Gastrocnemius medialis (tissue), 4 donors: ENCODE measurements around the gene CELF4. TPM values are rescaled to one million over a fixed set of nuclear protein-coding genes. Genes with fewer than 3 reads are reported as not detected.

ENCODE experiments used
- ATAC-seq, 2 donors: fragments of 150-250 bp; one replicate each; pipeline ENCODE4 v1.9.1; 2016
- DNase-seq, 2 donors: peaks; one replicate each; pipeline ENCODE4 v3.0.0-alpha.2; 2019
- H3K27ac ChIP-seq, 4 donors: fragments of 200-600 bp; sonication (generic); 1 replicate in 1 of 4; 2 replicates in 3 of 4; pipeline ENCODE4 v1.5.1; 2016 to 2018; ENCODE audit warnings: mild to moderate bottlenecking in 2 of 4, moderate library complexity in 1 of 4
- H3K27me3 ChIP-seq, 3 donors: fragments of 200-600 bp; sonication (generic) in 2 of 3; 1 replicate in 1 of 3; 2 replicates in 2 of 3; pipeline versions ENCODE4 v1.5.1 to v1.6.0; 2016 to 2019; ENCODE audit warnings: mild to moderate bottlenecking in 1 of 3, moderate library complexity in 1 of 3
- H3K36me3 ChIP-seq, 2 donors: fragments of 200-600 bp; sonication (generic) in 1 of 2; one replicate each; pipeline ENCODE4 v1.5.1; 2017 to 2018
- H3K4me1 ChIP-seq, 2 donors: fragments of 200-600 bp; sonication (generic) in 1 of 2; one replicate each; pipeline ENCODE4 v1.5.1; 2016 to 2017; ENCODE audit warnings: mild to moderate bottlenecking in 2 of 2
- H3K4me3 ChIP-seq, 4 donors: fragments of 200-600 bp; sonication (generic) in 3 of 4; 1 replicate in 1 of 4; 2 replicates in 3 of 4; pipeline ENCODE4 v1.5.1; 2016 to 2019; ENCODE audit warnings: mild to moderate bottlenecking in 2 of 4
- H3K9me3 ChIP-seq, 3 donors: fragments of 200-600 bp; sonication (generic) in 2 of 3; 1 replicate in 1 of 3; 2 replicates in 2 of 3; pipeline ENCODE4 v1.5.1; 2016 to 2019
- CTCF ChIP-seq, 5 experiments: fragments of 450-650 bp in 3 of 5; fragments of 200-600 bp in 2 of 5; sonication (generic) in 2 of 5; IDR thresholded peaks in 4 of 5; conservative IDR thresholded peaks in 1 of 5; 1 replicate in 4 of 5; 2 replicates in 1 of 5; pipeline ENCODE4 v1.5.1; 2016 to 2019; ENCODE audit warnings: antibody characterized with exemption in 5 of 5, mild to moderate bottlenecking in 3 of 5, moderate library complexity in 3 of 5
- POLR2A ChIP-seq, 2 donors: fragments of 450-650 bp; IDR thresholded peaks; one replicate each; pipeline ENCODE4 v1.6.1; 2017; ENCODE audit warnings: antibody characterized with exemption in 2 of 2, mild to moderate bottlenecking in 2 of 2, moderate library complexity in 2 of 2
- in situ Hi-C, 4 donors: fragments of 200-750 bp; cut with MboI; loops; one replicate each; pipeline versions ENCODE4 v1.15.0 to v1.8.0; 2017; ENCODE audit warnings: low sequenced_read_pairs in 4 of 4
- intact Hi-C: fragments of 100-400 bp; cut with DNase I; formaldehyde crosslinking; loops from one replicate; pipeline ENCODE4 v1.15.1; 2023; ENCODE audit warnings: low total_unique reads
- total RNA-seq, 4 donors: library from RNA; depleted of rRNA; stranded (reverse); fragments of >200 nt; gene quantifications; one replicate each; pipeline versions ENCODE4 v1.1.0 to v1.2.3, GENCODE V29; 2016

CELF4 gene
- total RNA-seq, 4 donors from 2014 or later = not detected

GRCh38 chr18:37297106-37297505 is 268.5 kb downstream of the CELF4 start:
- Histone ChIP-seq H3K4me3 (no peak overlapping the region), H3K36me3 (no peaks in the 10 kb centered on the region), H3K4me1 (no peaks in the 10 kb centered on the region), H3K9me3 (no peaks in the 10 kb centered on the region), H3K27me3 (no peaks in the 10 kb centered on the region), H3K27ac (no peak overlapping the region)
- intact Hi-C loops (no loop called here), in situ Hi-C loops (no loop called here)
- DNase-seq (no peak), ATAC-seq (no peak)
- no peak for TF ChIP-seq CTCF (IDR thresholded peaks at IDR 0.05 in 4 of 5, conservative IDR thresholded peaks at IDR 0.05 in 1 of 5)
- no peak for TF ChIP-seq POLR2A (IDR thresholded peaks at IDR 0.05)

- no peak for ATAC-seq
- no peak for DNase-seq
- H3K36me3 ChIP-seq = no peaks in the 10 kb centered on the region
- H3K27ac ChIP-seq = no peak overlapping the region
- H3K27me3 ChIP-seq = no peaks in the 10 kb centered on the region
- TF ChIP-seq CTCF (IDR thresholded peaks at IDR 0.05 in 4 of 5, conservative IDR thresholded peaks at IDR 0.05 in 1 of 5) (no peak), POLR2A (IDR thresholded peaks at IDR 0.05) (no peak)
- intact Hi-C loops = no loop called here
- in situ Hi-C loops = no loop called here
- no peaks in the 10 kb centered on the region for H3K9me3 ChIP-seq
- H3K4me3 ChIP-seq = no peak overlapping the region
- no peaks in the 10 kb centered on the region for H3K4me1 ChIP-seq
Observed at GRCh38 chr18:37294951-37295350, 270.6 kb downstream of the CELF4 start.

- ATAC-seq = no peak
- no peaks in the 10 kb centered on the region for H3K4me1 ChIP-seq
- TF ChIP-seq POLR2A (IDR thresholded peaks at IDR 0.05) = no peak
- TF ChIP-seq CTCF (IDR thresholded peaks at IDR 0.05 in 4 of 5, conservative IDR thresholded peaks at IDR 0.05 in 1 of 5) = no peak
- no peak overlapping the region for H3K4me3 ChIP-seq
- intact Hi-C loops = no loop called here
- no peaks in the 10 kb centered on the region for H3K9me3 ChIP-seq
- in situ Hi-C loops = no loop called here
- DNase-seq = no peak
- H3K27ac ChIP-seq = no peak overlapping the region
- H3K27me3 ChIP-seq = no peaks in the 10 kb centered on the region
- no peaks in the 10 kb centered on the region for H3K36me3 ChIP-seq
Observed at GRCh38 chr18:37293359-37293758, 272.2 kb downstream of the CELF4 start.

- no peak for TF ChIP-seq CTCF (IDR thresholded peaks at IDR 0.05 in 4 of 5, conservative IDR thresholded peaks at IDR 0.05 in 1 of 5)
- no peak overlapping the region for H3K4me3 ChIP-seq
- in situ Hi-C loops (no loop called here), intact Hi-C loops (no loop called here)
- H3K36me3 ChIP-seq = no peaks in the 10 kb centered on the region
- peaks cover 0 to 8% (median 0%) of the 10 kb centered on the region in 3 donors for H3K27me3 ChIP-seq
- H3K27ac ChIP-seq = no peak overlapping the region
- no peaks in the 10 kb centered on the region for H3K4me1 ChIP-seq
- no peaks in the 10 kb centered on the region for H3K9me3 ChIP-seq
- no peak for ATAC-seq
- no peak for DNase-seq
Observed at GRCh38 chr18:37289423-37289822, 276.2 kb downstream of the CELF4 start.

- H3K9me3 ChIP-seq = no peaks in the 10 kb centered on the region
- H3K36me3 ChIP-seq = no peaks in the 10 kb centered on the region
- H3K4me3 ChIP-seq = no peak overlapping the region
- no peak for DNase-seq
- intact Hi-C loops (no loop called here), in situ Hi-C loops (no loop called here)
- peaks cover 0 to 8% (median 0%) of the 10 kb centered on the region in 3 donors for H3K27me3 ChIP-seq
- no peaks in the 10 kb centered on the region for H3K4me1 ChIP-seq
- H3K27ac ChIP-seq = no peak overlapping the region
- no peak for TF ChIP-seq POLR2A (IDR thresholded peaks at IDR 0.05)
- no peak for TF ChIP-seq CTCF (IDR thresholded peaks at IDR 0.05 in 4 of 5, conservative IDR thresholded peaks at IDR 0.05 in 1 of 5)
- no peak for ATAC-seq
Observed at GRCh38 chr18:37287601-37288000, 278.0 kb downstream of the CELF4 start.
